ENCODE data around the gene NUS1. TPM values are rescaled to one million over a fixed set of nuclear protein-coding genes. Genes with fewer than 3 reads are reported as not detected.

NUS1 gene
- total RNA-seq, 1 donor from 2014 or later = 33.7 TPM

DNA sequence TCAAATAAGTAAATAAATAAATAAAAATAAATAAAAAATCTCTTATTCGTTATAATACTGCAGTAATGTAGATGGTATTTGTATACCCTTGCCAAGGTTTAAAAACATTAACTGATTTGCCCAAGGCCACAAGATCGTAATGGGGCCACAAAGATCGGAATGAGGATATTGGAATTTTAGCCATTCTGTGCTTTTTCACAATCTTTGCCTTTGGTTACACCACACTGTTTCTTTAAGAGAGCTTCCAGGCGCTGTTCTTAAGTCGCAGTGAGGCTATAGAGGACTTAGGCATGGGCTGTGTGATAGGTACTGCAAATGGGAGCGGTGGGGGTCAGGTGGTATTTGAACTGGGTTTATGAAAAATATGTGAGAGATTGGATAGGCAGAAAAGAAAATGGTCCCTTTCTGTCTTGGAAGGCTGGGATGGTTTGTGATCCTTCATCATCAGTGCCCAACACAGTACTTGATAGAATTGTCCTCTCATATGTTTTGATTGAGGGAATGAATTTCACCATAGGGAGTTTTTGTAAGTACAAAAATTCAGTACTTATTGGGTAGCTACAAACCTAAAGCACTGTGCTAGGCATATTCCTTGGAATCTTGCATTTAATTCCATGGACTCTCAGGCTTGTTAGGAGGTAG lies 1.4 kb downstream of the NUS1 start:
- TF ChIP-seq, protein P1, sequence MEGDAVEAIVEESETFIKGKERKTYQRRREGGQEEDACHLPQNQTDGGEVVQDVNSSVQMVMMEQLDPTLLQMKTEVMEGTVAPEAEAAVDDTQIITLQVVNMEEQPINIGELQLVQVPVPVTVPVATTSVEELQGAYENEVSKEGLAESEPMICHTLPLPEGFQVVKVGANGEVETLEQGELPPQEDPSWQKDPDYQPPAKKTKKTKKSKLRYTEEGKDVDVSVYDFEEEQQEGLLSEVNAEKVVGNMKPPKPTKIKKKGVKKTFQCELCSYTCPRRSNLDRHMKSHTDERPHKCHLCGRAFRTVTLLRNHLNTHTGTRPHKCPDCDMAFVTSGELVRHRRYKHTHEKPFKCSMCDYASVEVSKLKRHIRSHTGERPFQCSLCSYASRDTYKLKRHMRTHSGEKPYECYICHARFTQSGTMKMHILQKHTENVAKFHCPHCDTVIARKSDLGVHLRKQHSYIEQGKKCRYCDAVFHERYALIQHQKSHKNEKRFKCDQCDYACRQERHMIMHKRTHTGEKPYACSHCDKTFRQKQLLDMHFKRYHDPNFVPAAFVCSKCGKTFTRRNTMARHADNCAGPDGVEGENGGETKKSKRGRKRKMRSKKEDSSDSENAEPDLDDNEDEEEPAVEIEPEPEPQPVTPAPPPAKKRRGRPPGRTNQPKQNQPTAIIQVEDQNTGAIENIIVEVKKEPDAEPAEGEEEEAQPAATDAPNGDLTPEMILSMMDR (conservative IDR thresholded peaks at IDR 0.05) = no peak
- Mint-ChIP-seq H3K4me3 (peak overlapping the region; percentile 84), H3K36me3 (ENCODE audit: low read depth) (no peaks in the 10 kb centered on the region), H3K27ac (ENCODE audit: unreplicated experiment) (no peak overlapping the region), H3K9me3 (no peaks in the 10 kb centered on the region), H3K4me1 (peaks cover 44% of the 10 kb centered on the region), H3K27me3 (ENCODE audit: low read depth) (no peaks in the 10 kb centered on the region)
- no peak for DNase-seq (ENCODE audit: low read depth, low spot score)

DNA sequence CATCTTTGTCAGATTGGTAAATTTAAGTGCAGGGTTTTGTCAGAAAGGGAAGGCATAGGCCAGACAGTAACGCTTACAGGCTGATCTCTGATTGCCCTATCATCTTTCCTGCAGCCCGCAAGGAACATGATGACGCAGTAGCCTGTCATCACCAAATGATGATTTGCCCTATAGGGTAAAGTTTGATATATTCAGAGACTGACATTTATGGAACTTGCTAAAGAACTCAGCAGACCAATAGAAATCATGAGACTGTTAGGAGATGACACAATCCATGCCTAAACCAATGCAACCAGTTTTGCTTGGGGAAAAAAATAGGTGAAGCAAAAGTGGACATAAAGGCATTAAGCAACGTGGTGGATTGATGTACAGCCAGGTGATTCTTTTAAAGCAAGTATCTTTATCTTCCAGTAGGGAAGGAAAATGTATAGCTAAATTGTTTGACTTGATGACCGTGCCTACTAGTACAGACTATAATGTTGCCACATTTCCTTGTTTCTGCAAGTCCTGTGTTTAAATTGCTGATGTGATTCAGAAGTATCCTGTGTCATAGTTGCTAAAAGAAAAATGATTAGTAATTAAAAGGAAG lies 2.4 kb downstream of the NUS1 start:
- no peak for DNase-seq (ENCODE audit: low read depth, low spot score)
- Mint-ChIP-seq H3K9me3 (no peaks in the 10 kb centered on the region), H3K4me1 (peaks cover 44% of the 10 kb centered on the region), H3K27me3 (ENCODE audit: low read depth) (no peaks in the 10 kb centered on the region), H3K4me3 (peak overlapping the region; percentile 84), H3K36me3 (ENCODE audit: low read depth) (no peaks in the 10 kb centered on the region), H3K27ac (ENCODE audit: unreplicated experiment) (no peak overlapping the region)
- TF ChIP-seq, protein P1 (conservative IDR thresholded peaks at IDR 0.05) = no peak

DNA sequence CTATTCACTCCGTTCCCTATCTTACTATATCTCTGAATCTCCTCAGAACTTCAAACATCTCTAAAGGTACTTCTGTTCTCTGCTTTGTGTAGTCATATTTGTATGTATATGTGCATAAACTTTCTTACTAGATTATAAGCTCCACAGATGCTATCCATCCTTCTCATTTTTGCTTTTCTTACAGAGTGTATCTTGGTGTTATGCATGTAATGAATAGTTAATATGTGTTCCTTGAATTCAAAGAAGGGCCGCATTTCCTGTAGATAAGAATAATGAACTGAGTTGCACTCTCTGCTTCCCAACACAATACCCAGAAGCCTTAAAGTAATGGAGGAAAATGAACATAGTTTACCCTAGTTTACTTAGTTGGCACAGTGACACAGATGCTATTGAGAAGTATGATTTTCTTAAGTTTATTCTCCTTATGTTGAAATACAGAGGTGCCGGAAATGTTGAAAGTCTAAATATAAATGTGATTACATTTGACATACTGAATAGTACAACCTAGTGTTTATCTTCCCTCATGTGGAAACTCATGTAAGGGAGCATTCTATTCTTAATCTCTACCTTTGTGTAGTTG lies 6.0 kb downstream of the NUS1 start:
- no peak overlapping the region for H3K27ac Mint-ChIP-seq (ENCODE audit: unreplicated experiment)
- TF ChIP-seq, protein P1 (conservative IDR thresholded peaks at IDR 0.05) = no peak

DNA sequence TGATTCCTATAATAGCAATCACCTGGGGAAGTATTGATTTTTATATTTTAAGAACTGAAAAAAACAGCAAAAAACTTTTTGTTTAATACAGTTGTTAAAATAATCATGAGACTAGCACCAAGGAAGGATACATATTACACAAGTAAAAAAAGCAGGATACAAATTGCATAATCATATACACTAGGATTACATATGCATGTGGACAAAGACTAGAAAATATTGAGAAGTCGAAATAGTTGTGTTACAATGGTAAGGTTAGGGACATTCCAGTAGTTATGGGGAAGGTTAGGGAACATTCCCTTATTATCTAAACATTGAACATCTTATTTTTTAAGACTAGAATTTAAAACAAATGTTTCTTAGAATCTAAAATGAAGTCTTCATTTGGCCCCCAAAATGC lies 9.5 kb downstream of the NUS1 start:
- H3K36me3 Mint-ChIP-seq (ENCODE audit: low read depth) = peaks cover 13% of the 10 kb centered on the region
- peaks cover 13% of the 10 kb centered on the region for H3K4me1 Mint-ChIP-seq
- DNase-seq (ENCODE audit: low read depth, low spot score) = no peak
- no peaks in the 10 kb centered on the region for H3K27me3 Mint-ChIP-seq (ENCODE audit: low read depth)
- no peak overlapping the region for H3K27ac Mint-ChIP-seq (ENCODE audit: unreplicated experiment)
- TF ChIP-seq, protein P1 (conservative IDR thresholded peaks at IDR 0.05) = no peak
- no peaks in the 10 kb centered on the region for H3K9me3 Mint-ChIP-seq
- H3K4me3 Mint-ChIP-seq = no peak overlapping the region

More for the DNA sequence above, 6.0 kb downstream of the NUS1 start:
- H3K27me3 Mint-ChIP-seq (ENCODE audit: low read depth) = no peaks in the 10 kb centered on the region
- peaks cover 4% of the 10 kb centered on the region for H3K36me3 Mint-ChIP-seq (ENCODE audit: low read depth)
- DNase-seq (ENCODE audit: low read depth, low spot score) = no peak
- H3K4me1 Mint-ChIP-seq = peaks cover 31% of the 10 kb centered on the region
- H3K9me3 Mint-ChIP-seq = no peaks in the 10 kb centered on the region
- peak overlapping the region; percentile 5 for H3K4me3 Mint-ChIP-seq

DNA sequence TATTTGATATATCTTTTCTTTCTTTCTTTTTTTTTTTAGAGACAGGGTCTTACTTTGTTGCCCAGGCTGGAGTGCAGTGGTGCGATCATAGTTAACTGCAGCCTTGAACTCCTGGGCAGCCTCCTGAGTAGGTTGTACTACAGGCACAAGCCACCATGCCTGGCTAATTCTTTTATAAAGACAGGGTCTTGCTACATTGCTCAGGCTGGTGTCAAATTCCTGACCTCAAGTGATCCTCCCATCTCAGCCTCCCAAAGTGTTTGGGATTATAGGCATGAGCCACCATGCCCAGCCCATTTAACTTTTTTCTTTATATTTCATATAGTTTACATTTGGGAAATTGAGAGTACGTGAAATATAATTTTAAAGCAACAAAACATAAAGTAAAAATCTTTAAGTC lies 10.1 kb downstream of the NUS1 start:
- Mint-ChIP-seq H3K27me3 (ENCODE audit: low read depth) (no peaks in the 10 kb centered on the region), H3K4me3 (no peak overlapping the region), H3K4me1 (peaks cover 7% of the 10 kb centered on the region), H3K27ac (ENCODE audit: unreplicated experiment) (no peak overlapping the region), H3K9me3 (no peaks in the 10 kb centered on the region), H3K36me3 (ENCODE audit: low read depth) (peaks cover 13% of the 10 kb centered on the region)
- no peak for DNase-seq (ENCODE audit: low read depth, low spot score)
- TF ChIP-seq, protein P1 (conservative IDR thresholded peaks at IDR 0.05) = no peak
